HepG2 (cell line): ENCODE results near the gene SESN3. TPM values are rescaled to one million over a fixed set of nuclear protein-coding genes. Genes with fewer than 3 reads are reported as not detected.

Source experiments
- ATAC-seq: fragments of 200-7000 bp; cut with Tn5 transposase; 3 replicates; pipeline ENCODE4 v1.9.1; 2020; ENCODE audit warnings: mild to moderate bottlenecking, moderate library complexity
- BruUV-seq: library from RNA; stranded (reverse); fragments of 400-500 nt; replicated peaks from 2 replicates; lab custom pipeline; 2021; lab: Mats Ljungman, UMichigan
- CTCF ChIA-PET: fragments of 300-600 bp; formaldehyde crosslinking; extraction: SDS; loops from one replicate; lab custom pipeline; 2021; ENCODE audit warnings: low total read pairs, inconsistent platforms, low intra/inter-chr PET ratio; lab: Yijun Ruan, JAX
- POLR2A ChIA-PET: fragments of 350-600 bp; sonication (Branson Sonifier 250); formaldehyde crosslinking; loops from one replicate; lab custom pipeline; 2020; ENCODE audit warnings: antibody characterized with exemption, inconsistent platforms; lab: Yijun Ruan, JAX
- DNase-seq: peaks from one replicate; pipeline ENCODE4 v3.0.0-alpha.2; 2015; ENCODE audit warnings: low spot score
- FAIRE-seq: peaks from 3 replicates; lab custom pipeline; 2011; peaks lifted over from hg19 to GRCh38; lab: Jason Lieb, UNC
- H2AFZ ChIP-seq: one replicate; pipeline ENCODE4 v1.6.1; 2011; ENCODE audit warnings: low read length, inconsistent platforms
- H3K27ac ChIP-seq: fragments of 300-600 bp; 3 replicates; pipeline ENCODE4 v1.8.0; 2011; ENCODE audit warnings: mixed run types, mild to moderate bottlenecking, mixed read lengths, low read length, inconsistent platforms; ENCODE audit not compliant: insufficient read depth; ENCODE audit errors: extremely low read length
- H3K27me3 ChIP-seq, 2 experiments: fragments of 200-600 bp in 1 of 2; 2 replicates in 1 of 2; 3 replicates in 1 of 2; pipeline versions ENCODE4 v1.6.0 to v1.8.0; 2011; ENCODE audit warnings: low read length in 2 of 2, mild to moderate bottlenecking in 2 of 2, moderate library complexity in 2 of 2, inconsistent platforms in 1 of 2; ENCODE audit not compliant: insufficient read depth in 2 of 2, control insufficient read depth in 1 of 2
- H3K36me3 ChIP-seq, 2 experiments: fragments of 200-600 bp in 1 of 2; replicated peaks in 1 of 2; 2 replicates in 1 of 2; 3 replicates in 1 of 2; pipeline versions ENCODE4 v1.5.1 to v1.8.0; 2011; ENCODE audit warnings: low read length in 2 of 2, inconsistent platforms in 1 of 2; ENCODE audit not compliant: insufficient read depth in 2 of 2, control insufficient read depth in 1 of 2
- H3K4me1 ChIP-seq: 2 replicates; pipeline ENCODE4 v1.5.1; 2012; ENCODE audit warnings: low read length, inconsistent platforms; ENCODE audit not compliant: insufficient read depth
- H3K4me2 ChIP-seq: 2 replicates; pipeline ENCODE4 v1.6.0; 2011; ENCODE audit warnings: low read depth, low read length, inconsistent platforms
- H3K4me3 ChIP-seq, 3 experiments: fragments of 200-600 bp in 1 of 3; sonication (generic), shearing (Covaris generic) in 1 of 3; replicated peaks in 1 of 3; 2 replicates each; pipeline ENCODE4 v1.5.1; 2011 to 2016; ENCODE audit warnings: low read length in 3 of 3, inconsistent platforms in 2 of 3, low read depth in 2 of 3, mild to moderate bottlenecking in 2 of 3, control low read depth in 1 of 3, mixed read lengths in 1 of 3; ENCODE audit not compliant: insufficient read depth in 1 of 3
- H3K79me2 ChIP-seq: one replicate; pipeline ENCODE4 v1.6.1; 2011; ENCODE audit warnings: low read length, inconsistent platforms; ENCODE audit not compliant: insufficient read depth
- H3K9ac ChIP-seq: 2 replicates; pipeline ENCODE4 v1.6.0; 2011; ENCODE audit warnings: mild to moderate bottlenecking, low read depth, low read length, inconsistent platforms; ENCODE audit not compliant: insufficient read depth
- H3K9me3 ChIP-seq: 2 replicates; pipeline ENCODE4 v1.5.1; 2012; ENCODE audit warnings: mild to moderate bottlenecking, low read length
- H4K20me1 ChIP-seq: 2 replicates; pipeline ENCODE4 v1.6.0; 2011; ENCODE audit warnings: inconsistent platforms, mild to moderate bottlenecking, low read length, moderate library complexity; ENCODE audit not compliant: insufficient read depth
- CEBPB ChIP-seq: IDR thresholded peaks from 2 replicates; pipeline ENCODE4 v1.6.1; 2011; ENCODE audit warnings: low read depth, low read length, improper control_type of control experiment, borderline replicate concordance
- CREM ChIP-seq, 2 experiments: sonication (generic) in 1 of 2; formaldehyde crosslinking in 1 of 2; IDR thresholded peaks; 2 replicates each; pipeline versions ENCODE4 v1.4.0 to v1.6.1; 2016 to 2020; ENCODE audit warnings: antibody characterized with exemption in 1 of 2, mild to moderate bottlenecking in 1 of 2, missing genetic modification reagents in 1 of 2
- EP300 ChIP-seq, 3 experiments: sonication (generic) in 1 of 3; formaldehyde crosslinking in 1 of 3; IDR thresholded peaks; 2 replicates each; pipeline versions ENCODE4 v1.5.1 to v1.6.1; 2011 to 2020; ENCODE audit warnings: low read depth in 2 of 3, low read length in 2 of 3, borderline replicate concordance in 1 of 3, improper control_type of control experiment in 1 of 3, mild to moderate bottlenecking in 1 of 3, missing genetic modification reagents in 1 of 3, moderate library complexity in 1 of 3
- HCFC1 ChIP-seq: fragments of 150-350 bp; IDR thresholded peaks from 2 replicates; pipeline ENCODE4 v1.6.1; 2014; ENCODE audit warnings: low read depth, low read length
- MED1 ChIP-seq: sonication (generic); formaldehyde crosslinking; IDR thresholded peaks from 2 replicates; pipeline ENCODE4 v1.4.0; 2020; ENCODE audit warnings: missing genetic modification reagents
- MLLT10 ChIP-seq: sonication (generic); formaldehyde crosslinking; IDR thresholded peaks from 2 replicates; pipeline ENCODE4 v1.4.0; 2020; ENCODE audit warnings: missing genetic modification reagents
- TEAD2 ChIP-seq: sonication (generic); formaldehyde crosslinking; IDR thresholded peaks from 2 replicates; pipeline ENCODE4 v1.9.0; 2021; ENCODE audit warnings: missing genetic modification reagents
- ZNF136 ChIP-seq: sonication (generic); formaldehyde crosslinking; IDR thresholded peaks from 2 replicates; pipeline ENCODE4 v1.8.1; 2022; ENCODE audit warnings: low read depth, mild to moderate bottlenecking, moderate library complexity, missing genetic modification reagents
- ZNF782 ChIP-seq: sonication (generic); formaldehyde crosslinking; IDR thresholded peaks from 2 replicates; pipeline ENCODE4 v1.4.0; 2020; ENCODE audit warnings: missing genetic modification reagents, mild to moderate bottlenecking, borderline replicate concordance
- ZSCAN29 ChIP-seq: sonication (generic); formaldehyde crosslinking; conservative IDR thresholded peaks from 2 replicates; pipeline ENCODE4 v1.4.0; 2020; ENCODE audit warnings: mild to moderate bottlenecking, missing genetic modification reagents
- WGBS: methylation state at CpG from one replicate; pipeline ENCODE4 v1.1.6; 2017; ENCODE audit warnings: low lambda C conversion rate; 5-methylcytosine and 5-hydroxymethylcytosine counted together
- in situ Hi-C: cut with HindIII; loops from 2 replicates; pipeline ENCODE4 v1.10.0; 2017; ENCODE audit warnings: low pct_unique_long_range_greater_than_20kb; ENCODE audit not compliant: extremely low pct_ligation_motif_present
- intact Hi-C: fragments of 100-400 bp; cut with micrococcal nuclease; formaldehyde crosslinking; loops from one replicate; pipeline ENCODE4 v1.10.0; 2022; ENCODE audit not compliant: unreplicated experiment
- polyA plus RNA-seq, 8 experiments: library from polyadenylated mRNA; depleted of rRNA in 3 of 8; stranded (reverse) in 7 of 8; unstranded in 1 of 8; fragments of >200 nt; fragmentation: Illumina TruSeq in 4 of 8; extraction: Trizol in 4 of 8; gene quantifications; 2 replicates each; pipeline versions ENCODE4 v1.2.1 to v1.2.3, GENCODE V29; 2011 to 2016; ENCODE audit warnings: low read depth in 4 of 8, missing spikeins in 1 of 8, mixed read lengths in 1 of 8; ENCODE audit not compliant: insufficient read depth in 1 of 8
- total RNA-seq, 5 experiments: library from RNA; depleted of rRNA; stranded (reverse); fragments of >200 nt; fragmentation: Illumina TruSeq; extraction: Trizol; gene quantifications; 2 replicates each; pipeline ENCODE4 v1.2.3, GENCODE V29; 2016; ENCODE audit warnings: low read depth in 1 of 5

Gene SESN3
- total and polyA plus RNA-seq, 2 of the 13 experiments (the other 11 are each of a cell fraction or from before 2014, with no cell fraction given), result 0.53 to 0.86 TPM

GRCh38 chr11:95175818-95176380, 55.1 kb downstream of the SESN3 start:
- Histone ChIP-seq H3K4me2 (no peak overlapping the region), H3K27ac (no peak overlapping the region), H2AFZ (no peak overlapping the region), H4K20me1 (no peaks in the 10 kb centered on the region), H3K4me1 (no peaks in the 10 kb centered on the region), H3K36me3 (no peaks in the 10 kb centered on the region), H3K27me3 (no peaks in the 10 kb centered on the region), H3K9ac (no peak overlapping the region), H3K4me3 (no peak overlapping the region), H3K9me3 (no peaks in the 10 kb centered on the region), H3K79me2 (no peaks in the 10 kb centered on the region)
- in situ Hi-C loops (no loop called here), intact Hi-C loops (no loop called here)
- TF ChIP-seq CREM (IDR thresholded peaks at IDR 0.05), result no peak
- no peak for TF ChIP-seq CREM (CRISPR knock-in tag; IDR thresholded peaks at IDR 0.05)
- no peak for TF ChIP-seq ZSCAN29
- no peak for TF ChIP-seq TEAD2
- no peak for TF ChIP-seq MLLT10
- TF ChIP-seq ZNF782 (CRISPR knock-in tag), result no peak
- BruUV-seq, result no TSS peak
- no peak for FAIRE-seq
- no peak for DNase-seq
- POLR2A ChIA-PET, result no interaction called here
- CTCF ChIA-PET, result no interaction called here
- no peak for ATAC-seq
- 64% methylated on average over 4 of the region's 4 CpGs for WGBS

- BruUV-seq, result no TSS peak
- Histone ChIP-seq H3K4me1 (no peaks in the 10 kb centered on the region), H3K27ac (no peak overlapping the region), H3K4me3 (no peak overlapping the region), H3K4me2 (no peak overlapping the region), H3K79me2 (no peaks in the 10 kb centered on the region), H4K20me1 (no peaks in the 10 kb centered on the region), H3K27me3 (no peaks in the 10 kb centered on the region), H3K9ac (no peak overlapping the region), H3K36me3 (no peaks in the 10 kb centered on the region), H2AFZ (no peak overlapping the region), H3K9me3 (no peaks in the 10 kb centered on the region)
- DNase-seq (no peak), FAIRE-seq (no peak), ATAC-seq (no peak)
- in situ Hi-C loops (no loop called here), intact Hi-C loops (no loop called here)
- TF ChIP-seq EP300 (IDR thresholded peaks at IDR 0.05; ENCODE audit: low read depth in 2 of 2, low read length in 2 of 2), result no peak
- TF ChIP-seq EP300 (CRISPR knock-in tag; IDR thresholded peaks at IDR 0.05; ENCODE audit: borderline replicate concordance), result no peak
- no peak for TF ChIP-seq MED1 (CRISPR knock-in tag)
- TF ChIP-seq ZNF136 (CRISPR knock-in tag), result no peak
- peak; percentile 29; the same call in 1 of the 2 replicates for TF ChIP-seq CEBPB
- TF ChIP-seq HCFC1, result no peak
- ChIA-PET CTCF (no interaction called here), POLR2A (no interaction called here)
- 34% methylated on average over 5 of the region's 5 CpGs for WGBS
Observed at GRCh38 chr11:95170294-95170693, 60.7 kb downstream of the SESN3 start.
